IMR-90 (cell line): ENCODE measurements around the gene RBP5. TPM values are rescaled to one million over a fixed set of nuclear protein-coding genes. Genes with fewer than 3 reads are reported as not detected.

ENCODE experiments used
- ATAC-seq: fragments of 200-7000 bp; cut with Tn5 transposase; 2 replicates; pipeline ENCODE4 v1.9.1; 2020; ENCODE audit warnings: low read depth, mild to moderate bottlenecking, moderate library complexity
- BruUV-seq: library from RNA; stranded (reverse); fragments of 400-500 nt; replicated peaks from 2 replicates; lab custom pipeline; 2021; lab: Mats Ljungman, UMichigan
- CTCF ChIA-PET: fragments of 300-600 bp; formaldehyde crosslinking; extraction: SDS; loops from one replicate; lab custom pipeline; 2021; ENCODE audit warnings: antibody characterized with exemption; lab: Yijun Ruan, JAX
- POLR2A ChIA-PET: fragments of 300-600 bp; sonication (Branson Sonifier 250); formaldehyde crosslinking; loops from one replicate; lab custom pipeline; 2022; ENCODE audit warnings: antibody characterized with exemption; ENCODE audit not compliant: unreplicated experiment; lab: Charles Lee
- DNase-seq: peaks from one replicate; pipeline ENCODE4 v3.0.0; 2013
- H2AFZ ChIP-seq: replicated peaks from 2 replicates; pipeline ENCODE3; 2013; ENCODE audit warnings: low read length, mild to moderate bottlenecking; ENCODE audit not compliant: poor library complexity
- H2AK5ac ChIP-seq: 2 replicates; pipeline ENCODE4 v1.6.1; 2013; ENCODE audit warnings: low read depth, low read length, inconsistent platforms
- H2AK9ac ChIP-seq: replicated peaks from 2 replicates; pipeline ENCODE3; 2013; ENCODE audit warnings: mild to moderate bottlenecking, low read depth, low read length, moderate library complexity; ENCODE audit not compliant: poor library complexity
- H2BK120ac ChIP-seq: 2 replicates; pipeline ENCODE4 v1.6.1; 2013; ENCODE audit warnings: low read depth, low read length, inconsistent platforms
- H2BK15ac ChIP-seq: 3 replicates; pipeline ENCODE4 v1.6.1; 2013; ENCODE audit warnings: low read depth, low read length, inconsistent platforms
- H2BK20ac ChIP-seq: 2 replicates; pipeline ENCODE4 v1.6.1; 2013; ENCODE audit warnings: low read depth, mild to moderate bottlenecking, inconsistent platforms, low read length, moderate library complexity
- H2BK5ac ChIP-seq: 2 replicates; pipeline ENCODE4 v1.6.1; 2013; ENCODE audit warnings: mild to moderate bottlenecking, low read depth, low read length, inconsistent platforms; ENCODE audit not compliant: poor library complexity, severe bottlenecking
- H3K14ac ChIP-seq: replicated peaks from 2 replicates; pipeline ENCODE4 v1.6.1; 2013; ENCODE audit warnings: low read depth, low read length, inconsistent platforms
- H3K18ac ChIP-seq: 2 replicates; pipeline ENCODE4 v1.6.1; 2013; ENCODE audit warnings: low read depth, low read length, control low read depth
- H3K23ac ChIP-seq: 2 replicates; pipeline ENCODE4 v1.6.1; 2013; ENCODE audit warnings: low read depth, low read length, inconsistent platforms
- H3K27ac ChIP-seq: 2 replicates; pipeline ENCODE4 v1.5.1; 2013; ENCODE audit warnings: mild to moderate bottlenecking, control low read depth, low read length; ENCODE audit not compliant: insufficient read depth
- H3K27me3 ChIP-seq: 2 replicates; pipeline ENCODE4 v1.6.1; 2013; ENCODE audit warnings: low read length; ENCODE audit not compliant: control insufficient read depth, insufficient read depth
- H3K36me3 ChIP-seq: 2 replicates; pipeline ENCODE4 v1.6.1; 2013; ENCODE audit warnings: low read length, mixed read lengths; ENCODE audit not compliant: control insufficient read depth, insufficient read depth
- H3K4ac ChIP-seq: 2 replicates; pipeline ENCODE4 v1.6.1; 2013; ENCODE audit warnings: low read depth, low read length, inconsistent platforms
- H3K4me1 ChIP-seq: 2 replicates; pipeline ENCODE4 v1.6.1; 2013; ENCODE audit warnings: low read length, mixed read lengths; ENCODE audit not compliant: control insufficient read depth, insufficient read depth
- H3K4me2 ChIP-seq: 2 replicates; pipeline ENCODE4 v1.6.1; 2013; ENCODE audit warnings: low read depth, mild to moderate bottlenecking, control low read depth, low read length, moderate library complexity
- H3K4me3 ChIP-seq: 2 replicates; pipeline ENCODE4 v1.5.1; 2013; ENCODE audit warnings: low read depth, mild to moderate bottlenecking, control low read depth, low read length, moderate library complexity; ENCODE audit not compliant: insufficient read depth
- H3K56ac ChIP-seq: 2 replicates; pipeline ENCODE4 v1.6.1; 2013; ENCODE audit warnings: low read length, inconsistent platforms; ENCODE audit not compliant: insufficient read depth; ENCODE audit errors: extremely low read depth
- H3K79me1 ChIP-seq, 2 experiments: 2 replicates each; pipeline ENCODE4 v1.6.1; 2013; ENCODE audit warnings: low read length in 2 of 2, inconsistent platforms in 1 of 2, low read depth in 1 of 2
- H3K9ac ChIP-seq: 2 replicates; pipeline ENCODE4 v1.6.1; 2013; ENCODE audit warnings: low read depth, low read length, control low read depth
- H3K9me1 ChIP-seq: 2 replicates; pipeline ENCODE4 v1.6.1; 2013; ENCODE audit warnings: low read length, inconsistent platforms; ENCODE audit not compliant: insufficient read depth
- H3K9me3 ChIP-seq: 2 replicates; pipeline ENCODE4 v1.6.1; 2013; ENCODE audit warnings: low read length; ENCODE audit not compliant: control insufficient read depth, insufficient read depth
- H4K20me1 ChIP-seq: 2 replicates; pipeline ENCODE4 v1.6.1; 2013; ENCODE audit warnings: low read length, inconsistent platforms; ENCODE audit not compliant: insufficient read depth
- H4K5ac ChIP-seq: 2 replicates; pipeline ENCODE4 v1.6.1; 2013; ENCODE audit warnings: mild to moderate bottlenecking, low read depth, low read length, control low read depth
- H4K8ac ChIP-seq, 2 experiments: 2 replicates each; pipeline ENCODE4 v1.6.1; 2013; ENCODE audit warnings: low read depth in 2 of 2, low read length in 2 of 2, control low read depth in 1 of 2, inconsistent platforms in 1 of 2
- H4K91ac ChIP-seq: 2 replicates; pipeline ENCODE4 v1.6.1; 2013; ENCODE audit warnings: low read depth, low read length, inconsistent platforms; ENCODE audit not compliant: insufficient read depth
- CEBPB ChIP-seq: IDR thresholded peaks from 2 replicates; pipeline ENCODE4 v1.6.1; 2012; ENCODE audit warnings: low read depth, low read length, improper control_type of control experiment
- CHD1 ChIP-seq: IDR thresholded peaks from 2 replicates; pipeline ENCODE4 v1.6.1; 2012; ENCODE audit warnings: low read depth, low read length, improper control_type of control experiment
- CTCF ChIP-seq: conservative IDR thresholded peaks from 2 replicates; pipeline ENCODE4 v1.5.1; 2012; ENCODE audit warnings: mild to moderate bottlenecking, low read depth, low read length, improper control_type of control experiment
- ELK1 ChIP-seq: fragments of 150-350 bp; IDR thresholded peaks from 2 replicates; pipeline ENCODE4 v1.6.1; 2016; ENCODE audit warnings: low read depth, mild to moderate bottlenecking, low read length, moderate library complexity, borderline replicate concordance
- FOS ChIP-seq: fragments of 150-350 bp; IDR thresholded peaks from 2 replicates; pipeline ENCODE4 v1.6.1; 2016; ENCODE audit warnings: low read depth, low read length
- MAFK ChIP-seq: IDR thresholded peaks from 2 replicates; pipeline ENCODE4 v1.6.1; 2012; ENCODE audit warnings: low read depth, low read length, improper control_type of control experiment
- MAZ ChIP-seq: IDR thresholded peaks from 2 replicates; pipeline ENCODE4 v1.6.1; 2012; ENCODE audit warnings: low read depth, mild to moderate bottlenecking, low read length, improper control_type of control experiment, moderate library complexity, borderline replicate concordance
- MXI1 ChIP-seq: IDR thresholded peaks from 2 replicates; pipeline ENCODE4 v1.6.1; 2012; ENCODE audit warnings: low read depth, mild to moderate bottlenecking, low read length, moderate library complexity, borderline replicate concordance
- NFE2L2 ChIP-seq: fragments of 150-350 bp; IDR thresholded peaks from 2 replicates; pipeline ENCODE4 v1.6.1; 2016; ENCODE audit warnings: low read depth, mild to moderate bottlenecking, low read length
- POLR2A ChIP-seq: IDR thresholded peaks from 2 replicates; pipeline ENCODE4 v1.6.1; 2012; ENCODE audit warnings: mild to moderate bottlenecking, low read depth, low read length
- RAD21 ChIP-seq: IDR thresholded peaks from 2 replicates; pipeline ENCODE4 v1.6.1; 2012; ENCODE audit warnings: low read length, improper control_type of control experiment
- RFX5 ChIP-seq: IDR thresholded peaks from 2 replicates; pipeline ENCODE4 v1.8.0; 2012; ENCODE audit warnings: low read depth, mild to moderate bottlenecking, low read length, moderate library complexity
- SMC3 ChIP-seq: fragments of 150-350 bp; IDR thresholded peaks from 2 replicates; pipeline ENCODE4 v1.6.1; 2016; ENCODE audit warnings: low read depth, mild to moderate bottlenecking, antibody characterized with exemption, low read length, moderate library complexity
- WGBS, 2 experiments: methylation state at CpG; one replicate each; pipeline versions ENCODE4 v1.1.5 to v1.1.7; 2013; ENCODE audit warnings: missing lambda C conversion rate in 2 of 2; ENCODE audit not compliant: insufficient read length in 1 of 2; ENCODE audit errors: extremely low coverage in 2 of 2; 5-methylcytosine and 5-hydroxymethylcytosine counted together
- dilution Hi-C: fragments of 300-500 bp; cut with HindIII; formaldehyde crosslinking; loops from one replicate; pipeline ENCODE4 v1.14.3; 2018; ENCODE audit warnings: low sequenced_read_pairs; ENCODE audit not compliant: unreplicated experiment
- in situ Hi-C: fragments of 300-500 bp; cut with MboI; formaldehyde crosslinking; loops from 3 replicates; pipeline ENCODE4 v1.14.3; 2019; ENCODE audit warnings: low sequenced_read_pairs, inconsistent platforms, mixed read lengths
- intact Hi-C: fragments of 100-400 bp; cut with micrococcal nuclease; formaldehyde crosslinking; loops from 2 replicates; pipeline ENCODE4 v1.10.0; 2022
- polyA plus RNA-seq, 3 experiments: library from polyadenylated mRNA; depleted of rRNA; stranded (reverse); fragments of >200 nt; gene quantifications; 2 replicates each; pipeline ENCODE4 v1.2.3, GENCODE V29; 2012; ENCODE audit warnings: low replicate concordance in 1 of 3
- total RNA-seq: library from RNA; depleted of rRNA; stranded (reverse); fragments of >200 nt; gene quantifications from 2 replicates; pipeline ENCODE4 v1.2.3, GENCODE V29; 2012
- TF ChIP-seq, protein P1 (sequence below): fragments of 150-350 bp; IDR thresholded peaks from 2 replicates; pipeline ENCODE4 v1.6.1; 2017; ENCODE audit warnings: mild to moderate bottlenecking, antibody characterized with exemption, low read length, low read depth

RBP5 gene
- total and polyA plus RNA-seq, 2 of the 4 experiments (the other 2 are of a cell fraction), result 0.15 TPM; not detected in 1

- no peak overlapping the region for H2BK20ac ChIP-seq
- CTCF ChIA-PET, result interaction anchor here (0.6 kb wide), 1 partner anchor 112 kb away, joined by 3 read pairs; no protein-coding TSS in a partner anchor
- no peak for TF ChIP-seq ELK1
- no peak for TF ChIP-seq SMC3
- TF ChIP-seq NFE2L2, result no peak
- TF ChIP-seq RFX5, result no peak
- TF ChIP-seq CEBPB, result no peak
- TF ChIP-seq RAD21, result no peak
- no peak for TF ChIP-seq POLR2A
- TF ChIP-seq CHD1, result no peak
- TF ChIP-seq MAZ, result no peak
- TF ChIP-seq CTCF, result no peak
- TF ChIP-seq, protein P1, sequence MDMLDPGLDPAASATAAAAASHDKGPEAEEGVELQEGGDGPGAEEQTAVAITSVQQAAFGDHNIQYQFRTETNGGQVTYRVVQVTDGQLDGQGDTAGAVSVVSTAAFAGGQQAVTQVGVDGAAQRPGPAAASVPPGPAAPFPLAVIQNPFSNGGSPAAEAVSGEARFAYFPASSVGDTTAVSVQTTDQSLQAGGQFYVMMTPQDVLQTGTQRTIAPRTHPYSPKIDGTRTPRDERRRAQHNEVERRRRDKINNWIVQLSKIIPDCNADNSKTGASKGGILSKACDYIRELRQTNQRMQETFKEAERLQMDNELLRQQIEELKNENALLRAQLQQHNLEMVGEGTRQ, result no peak
- TF ChIP-seq MXI1, result no peak
- no peak for TF ChIP-seq FOS
- TF ChIP-seq MAFK, result no peak
These were observed 54.7 kb downstream of the RBP5 start for GRCh38 chr12:7073946-7074345.

More at GRCh38 chr12:7073946-7074345, 54.7 kb downstream of the RBP5 start:
- Histone ChIP-seq H2BK120ac (no peak overlapping the region), H4K5ac (no peak overlapping the region), H2AK9ac (no peak overlapping the region), H4K8ac (no peak overlapping the region), H3K23ac (no peak overlapping the region), H3K4me1 (peaks cover 14% of the 10 kb centered on the region), H3K27ac (no peak overlapping the region), H2AFZ (no peak overlapping the region), H3K14ac (no peak overlapping the region), H3K36me3 (peaks cover 16% of the 10 kb centered on the region), H4K20me1 (no peaks in the 10 kb centered on the region), H2BK5ac (no peak overlapping the region), H3K4me3 (no peak overlapping the region), H3K9ac (no peak overlapping the region), H3K4ac (no peak overlapping the region), H3K56ac (no peak overlapping the region), H2AK5ac (no peak overlapping the region), H3K9me3 (no peaks in the 10 kb centered on the region), H3K4me2 (no peak overlapping the region), H4K91ac (no peak overlapping the region), H3K18ac (no peak overlapping the region), H3K9me1 (peaks cover 11% of the 10 kb centered on the region), H3K27me3 (no peaks in the 10 kb centered on the region), H3K79me1 (no peaks in the 10 kb centered on the region), H2BK15ac (no peak overlapping the region)
- no peak for ATAC-seq
- no CpG with 5 or more reads among the region's 1 CpG for WGBS, 2 experiments
- no TSS peak for BruUV-seq
- in situ Hi-C loops (loop anchor here (25.0 kb wide), 1 partner anchor 563 kb away; no protein-coding TSS in a partner anchor), dilution Hi-C loops (no loop called here), intact Hi-C loops (no loop called here)
- DNase-seq, result no peak
- POLR2A ChIA-PET, result no interaction called here
